ENCODE measurements around the gene EYS.

EYS gene

GRCh38 chr6:64415926-64416325, 1291.1 kb downstream of the EYS start:
- no peak for DNase-seq

GRCh38 chr6:64411226-64411625, 1295.8 kb downstream of the EYS start:
- no peak for DNase-seq

GRCh38 chr6:64409948-64410347, 1297.1 kb downstream of the EYS start:
- no peak for DNase-seq

- DNase-seq, result no peak
Observed at GRCh38 chr6:64404396-64404795, 1302.6 kb downstream of the EYS start.

- DNase-seq, result no peak
Observed at GRCh38 chr6:64383277-64383676, 1323.7 kb downstream of the EYS start.

- no peak for DNase-seq
Observed at GRCh38 chr6:64376394-64376793, 1330.6 kb downstream of the EYS start.

GRCh38 chr6:64357430-64357829, 1349.6 kb downstream of the EYS start:
- DNase-seq, result no peak

- DNase-seq, result no peak
Observed at GRCh38 chr6:64347411-64347810, 1359.6 kb downstream of the EYS start.

- no peak for DNase-seq
Observed at GRCh38 chr6:64335195-64335594, 1371.8 kb downstream of the EYS start.

GRCh38 chr6:64334636-64335035, 1372.4 kb downstream of the EYS start:
- DNase-seq, result no peak

GRCh38 chr6:64330694-64331307, 1376.2 kb downstream of the EYS start:
- no peak for DNase-seq

GRCh38 chr6:64326939-64327338, 1380.1 kb downstream of the EYS start:
- DNase-seq, result no peak

GRCh38 chr6:64325093-64325492, 1381.9 kb downstream of the EYS start:
- no peak for DNase-seq

- DNase-seq, result no peak
Observed at GRCh38 chr6:64310214-64310613, 1396.8 kb downstream of the EYS start.

- no peak for DNase-seq
Observed at GRCh38 chr6:64301307-64302236, 1405.5 kb downstream of the EYS start.

- DNase-seq, result no peak
Observed at GRCh38 chr6:64299176-64299575, 1407.8 kb downstream of the EYS start.

GRCh38 chr6:64294034-64294433, 1413.0 kb downstream of the EYS start:
- DNase-seq, result no peak

GRCh38 chr6:64293298-64293697, 1413.7 kb downstream of the EYS start:
- no peak for DNase-seq

- DNase-seq, result no peak
Observed at GRCh38 chr6:64290867-64291266, 1416.2 kb downstream of the EYS start.

- no peak for DNase-seq
Observed at GRCh38 chr6:64289931-64290330, 1417.1 kb downstream of the EYS start.

- DNase-seq, result no peak
Observed at GRCh38 chr6:64288351-64288750, 1418.7 kb downstream of the EYS start.

GRCh38 chr6:64281167-64281566, 1425.9 kb downstream of the EYS start:
- no peak for DNase-seq

- no peak for DNase-seq
Observed at GRCh38 chr6:64280569-64280968, 1426.5 kb downstream of the EYS start.

GRCh38 chr6:64270083-64270482, 1436.9 kb downstream of the EYS start:
- DNase-seq, result no peak
